ENCODE data around the gene SIAH3. TPM values are rescaled to one million over a fixed set of nuclear protein-coding genes. Genes with fewer than 3 reads are reported as not detected.

SIAH3 gene
- total and polyA plus RNA-seq, 10 donors, result under 0.01 to 0.20 (median 0.06) TPM; not detected in 1

GRCh38 chr13:45752510-45752909 lies 99.0 kb downstream of the SIAH3 start:
- 28 to 70% (median 50%) methylated on average over 1 of the region's 1 CpG for WGBS, 5 donors
- intact Hi-C loops (cut with DNase I; ENCODE audit: low total_unique reads), result no loop called here
- H3K4me1 ChIP-seq, result peaks cover 0 to 6% (median 0%) of the 10 kb centered on the region in 6 donors

GRCh38 chr13:45751885-45752284 lies 99.7 kb downstream of the SIAH3 start:
- Histone ChIP-seq H3K27me3 (replicated peaks in 1 of 7) (no peaks in the 10 kb centered on the region), H3K9me3 (peaks cover 0 to 7% (median 4%) of the 10 kb centered on the region in 8 donors), H3K4me3 (no peak overlapping the region), H3K36me3 (no peaks in the 10 kb centered on the region), H3K4me1 (peaks cover 0 to 6% (median 0%) of the 10 kb centered on the region in 6 donors), H3K27ac (no peak overlapping the region)
- no peak for TF ChIP-seq POLR2AphosphoS5 (IDR thresholded peaks at IDR 0.05)
- no peak for TF ChIP-seq CTCF (IDR thresholded peaks at IDR 0.05 in 8 of 11, conservative IDR thresholded peaks at IDR 0.05 in 3 of 11)
- no peak for TF ChIP-seq POLR2A (IDR thresholded peaks at IDR 0.05)
- intact Hi-C loops (cut with DNase I; ENCODE audit: low total_unique reads), result no loop called here
- no peak for DNase-seq

More at GRCh38 chr13:45752510-45752909, 99.0 kb downstream of the SIAH3 start:
- no peak for DNase-seq
- no peaks in the 10 kb centered on the region for H3K27me3 ChIP-seq (replicated peaks in 1 of 7)
- H3K36me3 ChIP-seq, result no peaks in the 10 kb centered on the region
- no peak for TF ChIP-seq POLR2AphosphoS5 (IDR thresholded peaks at IDR 0.05)
- no peak for TF ChIP-seq CTCF (IDR thresholded peaks at IDR 0.05 in 8 of 11, conservative IDR thresholded peaks at IDR 0.05 in 3 of 11)
- TF ChIP-seq POLR2A (IDR thresholded peaks at IDR 0.05), result no peak
- peaks cover 0 to 13% (median 10%) of the 10 kb centered on the region in 8 donors for H3K9me3 ChIP-seq
- no peak overlapping the region for H3K4me3 ChIP-seq
- no peak overlapping the region for H3K27ac ChIP-seq

- H3K36me3 ChIP-seq, result no peaks in the 10 kb centered on the region
- no peaks in the 10 kb centered on the region for H3K9me3 ChIP-seq
- no peak for DNase-seq
- H3K4me1 ChIP-seq, result peaks cover 0 to 6% (median 0%) of the 10 kb centered on the region in 6 donors
- intact Hi-C loops (cut with DNase I; ENCODE audit: low total_unique reads), result no loop called here
- H3K27me3 ChIP-seq (replicated peaks in 1 of 7), result no peaks in the 10 kb centered on the region
- WGBS, 5 donors, result 88 to 94% (median 93%) methylated on average over 3 of the region's 3 CpGs
- TF ChIP-seq POLR2A (IDR thresholded peaks at IDR 0.05) (no peak), POLR2AphosphoS5 (IDR thresholded peaks at IDR 0.05) (no peak), CTCF (IDR thresholded peaks at IDR 0.05 in 8 of 11, conservative IDR thresholded peaks at IDR 0.05 in 3 of 11) (no peak)
- no peak overlapping the region for H3K4me3 ChIP-seq
- no peak overlapping the region for H3K27ac ChIP-seq
Observed at GRCh38 chr13:45750566-45750965, 101.0 kb downstream of the SIAH3 start.

GRCh38 chr13:45748941-45749759 lies 102.4 kb downstream of the SIAH3 start:
- Histone ChIP-seq H3K27ac (no peak overlapping the region), H3K9me3 (no peaks in the 10 kb centered on the region), H3K4me3 (no peak overlapping the region), H3K36me3 (no peaks in the 10 kb centered on the region), H3K4me1 (peaks cover 0 to 6% (median 0%) of the 10 kb centered on the region in 6 donors), H3K27me3 (replicated peaks in 1 of 7) (no peaks in the 10 kb centered on the region)
- 55 to 78% (median 70%) methylated on average over 13 of the region's 13 CpGs for WGBS, 5 donors
- no peak for DNase-seq
- TF ChIP-seq POLR2AphosphoS5 (IDR thresholded peaks at IDR 0.05) (no peak), CTCF (IDR thresholded peaks at IDR 0.05 in 8 of 11, conservative IDR thresholded peaks at IDR 0.05 in 3 of 11) (no peak), POLR2A (IDR thresholded peaks at IDR 0.05) (no peak)
- intact Hi-C loops (cut with DNase I; ENCODE audit: low total_unique reads), result no loop called here
